GM12872 (cell line): ENCODE measurements around the gene AZGP1.

ENCODE experiments used
- TF ChIP-seq, protein P1 (sequence below): IDR thresholded peaks from 3 replicates; pipeline ENCODE4 v1.5.1; 2011; ENCODE audit warnings: low read depth, mild to moderate bottlenecking, low read length, moderate library complexity; ENCODE audit not compliant: insufficient read depth

The AZGP1 gene

DNA sequence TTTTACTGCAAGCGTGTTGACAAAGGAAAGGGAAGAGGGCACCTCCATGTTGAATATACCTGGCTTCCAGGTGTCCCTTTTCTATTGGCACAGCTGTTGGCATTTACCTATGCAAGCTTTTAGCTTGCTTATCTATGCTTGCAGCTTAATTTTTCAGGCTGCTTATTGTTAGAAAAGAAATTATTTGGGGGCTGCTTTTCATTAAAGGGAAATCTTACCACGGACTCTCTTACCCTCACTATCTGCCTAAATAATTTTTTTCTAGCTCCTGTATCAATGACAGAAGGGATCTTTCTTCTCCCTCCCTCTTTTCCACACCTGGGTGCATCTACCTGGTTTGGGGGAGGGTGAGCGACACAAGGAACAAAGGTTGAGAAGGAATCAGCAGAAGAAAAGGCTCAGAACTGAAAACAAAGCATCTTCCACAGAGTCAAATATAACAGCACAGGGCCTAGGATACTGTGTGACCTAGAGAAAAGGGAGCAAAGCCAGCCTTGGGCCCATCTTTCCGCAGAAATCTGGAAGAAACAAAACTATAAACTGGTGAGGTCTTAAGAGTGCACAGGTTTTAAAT lies 31.2 kb downstream of the AZGP1 start:
- TF ChIP-seq, protein P1, sequence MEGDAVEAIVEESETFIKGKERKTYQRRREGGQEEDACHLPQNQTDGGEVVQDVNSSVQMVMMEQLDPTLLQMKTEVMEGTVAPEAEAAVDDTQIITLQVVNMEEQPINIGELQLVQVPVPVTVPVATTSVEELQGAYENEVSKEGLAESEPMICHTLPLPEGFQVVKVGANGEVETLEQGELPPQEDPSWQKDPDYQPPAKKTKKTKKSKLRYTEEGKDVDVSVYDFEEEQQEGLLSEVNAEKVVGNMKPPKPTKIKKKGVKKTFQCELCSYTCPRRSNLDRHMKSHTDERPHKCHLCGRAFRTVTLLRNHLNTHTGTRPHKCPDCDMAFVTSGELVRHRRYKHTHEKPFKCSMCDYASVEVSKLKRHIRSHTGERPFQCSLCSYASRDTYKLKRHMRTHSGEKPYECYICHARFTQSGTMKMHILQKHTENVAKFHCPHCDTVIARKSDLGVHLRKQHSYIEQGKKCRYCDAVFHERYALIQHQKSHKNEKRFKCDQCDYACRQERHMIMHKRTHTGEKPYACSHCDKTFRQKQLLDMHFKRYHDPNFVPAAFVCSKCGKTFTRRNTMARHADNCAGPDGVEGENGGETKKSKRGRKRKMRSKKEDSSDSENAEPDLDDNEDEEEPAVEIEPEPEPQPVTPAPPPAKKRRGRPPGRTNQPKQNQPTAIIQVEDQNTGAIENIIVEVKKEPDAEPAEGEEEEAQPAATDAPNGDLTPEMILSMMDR, result no peak

DNA sequence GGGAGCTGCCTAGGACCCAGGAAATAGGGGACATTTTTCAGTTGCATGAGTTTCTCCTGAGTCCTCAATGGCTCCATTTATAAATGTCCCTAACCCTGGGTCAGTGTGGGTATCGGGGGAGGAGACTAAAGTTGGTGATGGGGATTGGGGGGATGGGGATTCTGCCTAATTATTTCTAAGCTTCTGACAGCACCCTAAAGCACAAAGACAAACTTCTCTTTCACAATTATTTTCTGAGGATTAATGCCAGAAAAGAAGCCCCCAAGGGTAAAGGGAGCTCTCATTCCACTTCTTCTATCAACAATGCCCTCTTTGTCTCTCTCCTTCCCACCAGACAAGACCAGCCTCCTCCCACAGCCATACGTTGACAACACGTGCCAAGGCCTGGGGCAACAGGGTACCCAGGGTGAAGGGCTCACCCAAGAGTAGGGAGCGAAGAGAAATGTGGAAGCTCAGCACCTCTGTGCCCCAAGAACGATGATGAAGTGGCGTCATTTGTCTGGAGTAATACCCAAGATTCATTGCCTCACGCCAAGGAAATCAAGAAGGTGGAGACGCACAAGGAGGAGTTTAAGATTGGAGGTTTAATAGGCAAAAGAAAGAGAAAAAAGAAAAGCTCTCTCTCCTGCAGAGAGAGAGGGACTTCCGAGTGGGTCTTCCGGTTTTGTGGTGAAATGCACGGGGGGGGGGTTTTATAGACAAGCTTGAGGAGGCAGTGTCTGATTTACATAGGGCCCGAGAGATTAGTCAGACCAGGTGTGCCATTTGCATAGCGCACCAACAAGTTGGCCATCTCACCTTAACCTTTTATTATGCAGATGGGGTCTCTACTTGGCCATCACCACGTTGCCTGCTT lies 32.0 kb downstream of the AZGP1 start:
- TF ChIP-seq, protein P1, result no peak

DNA sequence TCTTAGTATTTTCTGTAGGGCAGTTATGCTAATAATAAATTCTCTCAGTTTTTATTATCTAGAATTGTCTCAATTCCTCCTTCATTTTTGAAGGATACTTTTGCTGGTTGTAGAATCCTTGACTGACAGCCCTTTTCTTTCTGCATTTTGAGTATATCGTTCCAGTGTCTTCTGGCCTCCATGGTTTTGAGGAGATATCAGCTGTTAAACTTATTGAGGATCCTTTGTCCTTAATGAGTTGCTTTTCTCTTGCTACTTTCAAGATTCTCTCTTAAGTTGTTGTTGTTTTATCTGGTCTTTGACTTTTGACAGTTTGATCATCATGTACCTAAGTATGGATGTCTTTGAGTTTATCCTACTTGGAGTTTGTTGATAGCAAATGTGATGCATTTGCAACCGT lies 37.5 kb downstream of the AZGP1 start:
- TF ChIP-seq, protein P1, result no peak

DNA sequence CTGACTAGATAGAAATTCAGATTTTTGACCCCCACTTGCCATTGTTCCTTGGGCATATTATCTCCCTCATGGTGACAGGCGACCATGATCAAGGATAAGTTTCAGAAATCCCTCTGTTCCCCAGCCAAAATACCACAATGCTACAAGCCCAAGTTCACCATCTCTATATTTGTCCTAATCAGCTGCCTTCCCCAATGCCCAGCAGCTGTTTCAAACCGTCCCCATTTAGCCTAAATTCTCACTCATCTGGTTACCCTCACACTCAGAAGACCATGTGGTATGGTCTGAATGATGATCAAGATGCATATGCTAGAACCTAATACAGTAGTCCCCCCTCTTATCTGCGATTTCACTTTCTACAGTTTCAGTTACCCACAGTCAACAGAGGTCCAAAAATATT lies 45.5 kb downstream of the AZGP1 start:
- TF ChIP-seq, protein P1, result no peak

DNA sequence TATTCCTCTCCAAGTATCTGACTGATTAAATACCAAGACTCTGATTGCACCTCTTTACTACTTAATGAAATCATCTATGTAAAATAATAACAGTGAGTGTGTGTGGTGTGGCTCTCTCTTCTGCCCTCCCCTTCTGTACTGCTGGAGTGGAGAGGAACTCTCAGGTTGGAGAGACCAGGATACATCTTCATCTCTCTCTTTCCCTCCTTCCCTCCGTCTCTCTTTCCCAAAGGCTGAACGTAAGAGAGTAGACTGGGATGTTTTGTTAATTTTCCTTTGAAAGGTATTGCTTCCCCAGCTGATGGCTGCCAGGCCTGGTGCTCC lies 46.1 kb downstream of the AZGP1 start:
- TF ChIP-seq, protein P1, result no peak

DNA sequence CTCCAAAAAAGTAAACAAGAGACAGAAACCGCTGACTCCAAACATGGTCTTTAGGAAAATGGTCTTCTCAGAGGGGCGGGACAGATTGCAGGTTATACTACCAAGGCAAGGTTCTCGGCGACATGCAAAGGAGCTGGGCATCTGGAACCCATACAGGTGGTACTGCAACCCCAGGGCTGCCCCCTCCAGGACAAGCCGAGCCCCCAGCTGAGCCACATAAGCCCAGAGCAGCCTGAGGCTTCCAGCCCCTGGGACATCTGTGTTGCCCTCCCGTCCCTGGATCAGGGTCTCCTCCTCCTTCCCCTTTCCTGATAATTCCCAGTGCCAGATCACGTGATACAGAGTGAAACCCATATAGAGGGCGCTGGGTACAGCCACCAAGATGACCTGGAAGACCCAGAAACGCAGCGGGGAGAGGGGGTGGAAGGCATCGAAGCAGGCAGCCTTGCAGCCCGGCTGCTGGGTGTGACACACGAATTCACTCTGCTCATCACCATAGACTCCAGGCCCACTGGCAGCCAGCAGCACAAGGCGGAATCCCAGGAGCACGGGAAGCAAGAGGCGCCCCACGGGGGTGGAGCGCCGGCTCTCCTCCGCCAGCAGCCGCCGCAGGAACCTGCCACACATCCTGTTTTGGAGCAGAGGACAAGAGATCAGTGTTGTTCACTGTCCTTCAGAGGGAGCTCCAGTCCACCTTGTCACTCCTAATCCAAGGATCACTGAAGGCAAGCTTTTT lies 46.7 kb downstream of the AZGP1 start, which contains the start of gene GJC3:
Gene GJC3, minus strand, starts transcription at position 627 of the 736 bp plus-strand sequence. Its CDS starts 0 bp downstream, at position 627.
- TF ChIP-seq, protein P1, result peak; percentile 45

DNA sequence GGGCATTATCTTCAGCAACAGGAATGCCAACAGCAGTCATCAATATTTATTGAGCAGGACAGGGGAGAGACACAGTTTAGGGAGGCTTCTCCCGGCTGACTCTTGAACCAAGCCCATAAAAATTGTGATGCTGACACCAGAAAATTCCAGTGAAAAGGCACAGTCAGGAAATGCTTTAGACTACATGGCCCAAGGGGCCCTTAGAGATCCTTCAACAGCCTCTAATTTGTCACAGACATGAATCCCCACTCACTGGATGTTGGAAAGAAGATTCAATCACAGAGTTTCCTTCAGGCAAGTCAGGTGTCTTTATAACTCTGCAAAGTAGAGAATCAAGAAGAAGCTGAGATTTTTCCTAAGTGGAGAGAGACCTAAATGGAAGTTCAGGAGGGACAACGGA lies 47.6 kb downstream of the AZGP1 start:
- TF ChIP-seq, protein P1, result no peak
